Endodermal cell (in vitro differentiated cells): ENCODE data around the gene ABCA13. TPM values are rescaled to one million over a fixed set of nuclear protein-coding genes. Genes with fewer than 3 reads are reported as not detected.

Source experiments
- DNase-seq: peaks from one replicate; pipeline ENCODE4 v3.0.0-alpha.2; 2017
- H3K27ac ChIP-seq: 2 replicates; pipeline ENCODE4 v1.5.1; 2013; ENCODE audit warnings: mild to moderate bottlenecking, low read depth, low read length, moderate library complexity
- H3K27me3 ChIP-seq: 2 replicates; pipeline ENCODE4 v1.6.1; 2013; ENCODE audit warnings: mild to moderate bottlenecking, low read length, moderate library complexity; ENCODE audit not compliant: insufficient read depth, control insufficient read depth, poor library complexity, severe bottlenecking
- H3K36me3 ChIP-seq: 2 replicates; pipeline ENCODE4 v1.7.0; 2013; ENCODE audit warnings: mild to moderate bottlenecking, low read length, moderate library complexity; ENCODE audit not compliant: control insufficient read depth, insufficient read depth
- H3K4me1 ChIP-seq: one replicate; pipeline ENCODE4 v1.7.0; 2013; ENCODE audit warnings: low read length; ENCODE audit not compliant: control insufficient read depth, insufficient read depth
- H3K4me3 ChIP-seq: 2 replicates; pipeline ENCODE4 v1.5.1; 2013; ENCODE audit warnings: mild to moderate bottlenecking, low read length, moderate library complexity
- H3K9ac ChIP-seq: 2 replicates; pipeline ENCODE4 v1.6.1; 2013; ENCODE audit warnings: mild to moderate bottlenecking, low read length, moderate library complexity; ENCODE audit not compliant: poor library complexity, severe bottlenecking; ENCODE audit errors: extremely low read depth
- H3K9me3 ChIP-seq: 2 replicates; pipeline ENCODE4 v1.6.1; 2013; ENCODE audit warnings: mild to moderate bottlenecking, low read length, moderate library complexity; ENCODE audit not compliant: control insufficient read depth
- H3K27ac Mint-ChIP-seq: 2 replicates; pipeline ENCODE4 v1.8.0; 2020; ENCODE audit warnings: mixed read lengths
- H3K27me3 Mint-ChIP-seq: 2 replicates; pipeline ENCODE4 v1.8.0; 2021; ENCODE audit warnings: mild to moderate bottlenecking, mixed read lengths; ENCODE audit not compliant: insufficient read depth
- H3K36me3 Mint-ChIP-seq: 2 replicates; pipeline ENCODE4 v1.8.0; 2020; ENCODE audit warnings: low read depth, mixed read lengths
- H3K4me1 Mint-ChIP-seq: 2 replicates; pipeline ENCODE4 v1.8.0; 2020; ENCODE audit warnings: mixed read lengths
- H3K4me3 Mint-ChIP-seq: 2 replicates; pipeline ENCODE4 v1.8.0; 2020; ENCODE audit warnings: mild to moderate bottlenecking, moderate library complexity, mixed read lengths
- H3K9me3 Mint-ChIP-seq: 2 replicates; pipeline ENCODE4 v1.8.0; 2020; ENCODE audit warnings: mild to moderate bottlenecking, mixed read lengths
- CTCF ChIP-seq: fragments of 200-600 bp; sonication (generic); conservative IDR thresholded peaks from 2 replicates; pipeline ENCODE4 v1.5.0; 2021; ENCODE audit warnings: antibody characterized with exemption, mild to moderate bottlenecking
- WGBS, 2 experiments: methylation state at CpG; one replicate each; pipeline versions ENCODE4 v1.1.5 to v1.1.7; 2013; ENCODE audit warnings: missing lambda C conversion rate in 2 of 2, mixed read lengths in 1 of 2; ENCODE audit not compliant: insufficient coverage in 1 of 2, insufficient read length in 1 of 2; 5-methylcytosine and 5-hydroxymethylcytosine counted together
- total RNA-seq, 2 donors: library from RNA; stranded (reverse); fragmentation: NEBNext Ultra II Directional in 1 of 2; extraction: Animal tissue kit (Norgen Biotek cat#: 25700) in 1 of 2; gene quantifications; 2 replicates in 1 of 2; 3 replicates in 1 of 2; pipeline ENCODE4 v1.2.1, GENCODE V29; 2021

ABCA13 gene
- total RNA-seq, 2 donors from 2014 or later: 0.04 to 0.11 TPM

GRCh38 chr7:48575516-48575915, 404.3 kb downstream of the ABCA13 start:
- Mint-ChIP-seq H3K9me3 (peaks cover 8% of the 10 kb centered on the region), H3K4me3 (no peak overlapping the region), H3K4me1 (no peaks in the 10 kb centered on the region), H3K27me3 (no peaks in the 10 kb centered on the region), H3K36me3 (no peaks in the 10 kb centered on the region), H3K27ac (no peak overlapping the region)
- H3K9ac ChIP-seq: no peak overlapping the region
- no peak overlapping the region for H3K4me3 ChIP-seq
- DNase-seq: no peak
- no peaks in the 10 kb centered on the region for H3K9me3 ChIP-seq
- H3K4me1 ChIP-seq: no peaks in the 10 kb centered on the region
- no peaks in the 10 kb centered on the region for H3K27me3 ChIP-seq
- H3K36me3 ChIP-seq: no peaks in the 10 kb centered on the region
- H3K27ac ChIP-seq: no peak overlapping the region
- 90 to 100% methylated on average over 1 to 2 of the region's 2 CpGs for WGBS, 2 experiments
- TF ChIP-seq CTCF: no peak

- H3K9me3 ChIP-seq: no peaks in the 10 kb centered on the region
- no peak overlapping the region for H3K4me3 Mint-ChIP-seq
- TF ChIP-seq CTCF: no peak
These were observed 416.2 kb downstream of the ABCA13 start for GRCh38 chr7:48587475-48587874.

GRCh38 chr7:48594349-48594748, 423.1 kb downstream of the ABCA13 start:
- Histone ChIP-seq H3K27ac (no peak overlapping the region), H3K36me3 (no peaks in the 10 kb centered on the region), H3K4me1 (no peaks in the 10 kb centered on the region), H3K27me3 (no peaks in the 10 kb centered on the region), H3K9me3 (no peaks in the 10 kb centered on the region), H3K9ac (no peak overlapping the region), H3K4me3 (no peak overlapping the region)
- Mint-ChIP-seq H3K27me3 (no peaks in the 10 kb centered on the region), H3K27ac (no peak overlapping the region), H3K4me1 (peaks cover 6% of the 10 kb centered on the region), H3K9me3 (no peaks in the 10 kb centered on the region), H3K4me3 (no peak overlapping the region), H3K36me3 (no peaks in the 10 kb centered on the region)
- DNase-seq: no peak
- 83 to 93% methylated on average over 1 of the region's 2 CpGs for WGBS, 2 experiments
- TF ChIP-seq CTCF: no peak

More at GRCh38 chr7:48587475-48587874, 416.2 kb downstream of the ABCA13 start:
- Mint-ChIP-seq H3K9me3 (no peaks in the 10 kb centered on the region), H3K27ac (no peak overlapping the region), H3K27me3 (no peaks in the 10 kb centered on the region), H3K36me3 (no peaks in the 10 kb centered on the region), H3K4me1 (no peaks in the 10 kb centered on the region)
- H3K4me1 ChIP-seq: no peaks in the 10 kb centered on the region
- no peak for DNase-seq
- no peak overlapping the region for H3K27ac ChIP-seq
- H3K27me3 ChIP-seq: no peaks in the 10 kb centered on the region
- no peak overlapping the region for H3K9ac ChIP-seq
- no peak overlapping the region for H3K4me3 ChIP-seq
- no peaks in the 10 kb centered on the region for H3K36me3 ChIP-seq
